ENCODE measurements around the gene OR7A10. TPM values are rescaled to one million over a fixed set of nuclear protein-coding genes. Genes with fewer than 3 reads are reported as not detected.

Gene OR7A10
- total RNA-seq (2013), result not detected
- not detected for polyA plus RNA-seq
- polyA minus RNA-seq, result not detected in 2 replicates
- total RNA-seq, result 0 to 0.81 (median 0) reads per million in 11 experiments

- H3K27ac Mint-ChIP-seq, result peak within 1 kb of the TSS in 1 of 7 donors; percentile 26
- Histone ChIP-seq H3K9ac (ENCODE audit: insufficient read depth, low read length, poor library complexity, severe bottlenecking) (no peak within 1 kb of the TSS), H2AFZ (ENCODE audit: insufficient read depth, low read depth, low read length, poor library complexity, severe bottlenecking) (no peak within 1 kb of the TSS), H3K27me3 (ENCODE audit: control insufficient read depth in 2 of 2, insufficient read depth in 2 of 2, low read length in 2 of 2) (no peaks in the 10 kb centered on the region), H3K36me3 (replicated peaks in 1 of 2; ENCODE audit: control insufficient read depth in 1 of 2, insufficient read depth in 2 of 2, low read length in 2 of 2) (no peaks in the 10 kb centered on the region), H3K4me3 (replicated peaks in 1 of 3; ENCODE audit: low read depth in 2 of 3, low read length in 3 of 3) (no peak within 1 kb of the TSS), H3K27ac (ENCODE audit: low read depth in 1 of 2, low read length in 2 of 2) (no peak within 1 kb of the TSS), H3K4me1 (ENCODE audit: control insufficient read depth in 1 of 2, insufficient read depth in 2 of 2, low read length in 2 of 2) (no peaks in the 10 kb centered on the region), H4K20me1 (ENCODE audit: insufficient read depth, low read length) (no peaks in the 10 kb centered on the region), H3K4me2 (replicated peaks; ENCODE audit: extremely low read depth, low read length, poor library complexity, severe bottlenecking) (no peak within 1 kb of the TSS), H3K9me3 (replicated peaks in 1 of 2; ENCODE audit: control insufficient read depth in 1 of 2, insufficient read depth in 1 of 2, low read length in 2 of 2) (no peaks in the 10 kb centered on the region), H3K79me2 (ENCODE audit: insufficient read depth, low read length) (no peaks in the 10 kb centered on the region)
- H3K27me3 Mint-ChIP-seq (ENCODE audit: low read depth in 3 of 3), result peaks cover 2 to 8% (median 4%) of the 10 kb centered on the region in 3 donors
- no peak within 1 kb of the TSS for H3K4me3 Mint-ChIP-seq
- no peaks in the 10 kb centered on the region for H3K9me3 Mint-ChIP-seq
- no peaks in the 10 kb centered on the region for H3K36me3 Mint-ChIP-seq
- intact Hi-C loops (cut with micrococcal nuclease), result no loop called here
- no peak for TF ChIP-seq CTCF (IDR thresholded peaks at IDR 0.05)
- WGBS (ENCODE audit: insufficient coverage), result 100% methylated on average over 2 of the region's 5 CpGs
- H3K4me1 Mint-ChIP-seq, result no peaks in the 10 kb centered on the region
- DNase-seq, result no peak
These were observed at the start of gene OR7A10 for GRCh38 chr19:14848822-14849221. Gene OR7A10, minus strand, starts transcription at chr19:14848922. Its CDS starts 7,045 bp downstream, at chr19:14841877.

- peak overlapping the region; percentile 33 for H2AFZ ChIP-seq (ENCODE audit: insufficient read depth, low read depth, low read length, poor library complexity, severe bottlenecking)
- H3K27me3 ChIP-seq (ENCODE audit: control insufficient read depth in 2 of 2, insufficient read depth in 2 of 2, low read length in 2 of 2), result no peaks in the 10 kb centered on the region
- H3K9me3 ChIP-seq (replicated peaks in 1 of 2; ENCODE audit: control insufficient read depth in 1 of 2, insufficient read depth in 1 of 2, low read length in 2 of 2), result no peaks in the 10 kb centered on the region
- H4K20me1 ChIP-seq (ENCODE audit: insufficient read depth, low read length), result no peaks in the 10 kb centered on the region
- peaks cover 5 to 6% of the 10 kb centered on the region in 2 donors for H3K4me1 ChIP-seq (ENCODE audit: control insufficient read depth in 1 of 2, insufficient read depth in 2 of 2, low read length in 2 of 2)
- no peak overlapping the region for H3K4me2 ChIP-seq (replicated peaks; ENCODE audit: extremely low read depth, low read length, poor library complexity, severe bottlenecking)
- Mint-ChIP-seq H3K9me3 (peaks cover 0 to 3% (median 0%) of the 10 kb centered on the region in 7 donors), H3K4me1 (peaks cover 12% of the 10 kb centered on the region), H3K27ac (peak overlapping the region in 1 of 7 donors; percentile 42), H3K36me3 (no peaks in the 10 kb centered on the region), H3K27me3 (ENCODE audit: low read depth in 3 of 3) (peaks cover 7 to 20% (median 11%) of the 10 kb centered on the region in 3 donors), H3K4me3 (no peak overlapping the region)
- no peaks in the 10 kb centered on the region for H3K79me2 ChIP-seq (ENCODE audit: insufficient read depth, low read length)
- DNase-seq, result peak in 1 of 3 donors; percentile 11
- no peaks in the 10 kb centered on the region for H3K36me3 ChIP-seq (replicated peaks in 1 of 2; ENCODE audit: control insufficient read depth in 1 of 2, insufficient read depth in 2 of 2, low read length in 2 of 2)
- no peak overlapping the region for H3K27ac ChIP-seq (ENCODE audit: low read depth in 1 of 2, low read length in 2 of 2)
- no peak for TF ChIP-seq CTCF (IDR thresholded peaks at IDR 0.05)
- H3K4me3 ChIP-seq (replicated peaks in 1 of 3; ENCODE audit: low read depth in 2 of 3, low read length in 3 of 3), result no peak overlapping the region
- H3K9ac ChIP-seq (ENCODE audit: insufficient read depth, low read length, poor library complexity, severe bottlenecking), result no peak overlapping the region
- intact Hi-C loops (cut with micrococcal nuclease), result loop anchor here in 1 of 2 donors (10.0 kb wide), 1 partner anchor 336 kb away; no protein-coding TSS in a partner anchor
- 6% methylated on average over 4 of the region's 10 CpGs for WGBS (ENCODE audit: insufficient coverage)
These were observed 42.1 kb upstream of the OR7A10 start for GRCh38 chr19:14890643-14891379.
